Endothelial cell (in vitro differentiated cells): ENCODE results near the gene PER2. TPM values are rescaled to one million over a fixed set of nuclear protein-coding genes. Genes with fewer than 3 reads are reported as not detected.

Experiments
- DNase-seq: peaks from one replicate; pipeline ENCODE4 v3.0.0; 2021; ENCODE audit warnings: low spot score
- H3K27ac Mint-ChIP-seq: one replicate; pipeline ENCODE4 v1.8.0; 2021; ENCODE audit warnings: mixed read lengths, inconsistent platforms; ENCODE audit not compliant: unreplicated experiment
- H3K27me3 Mint-ChIP-seq: one replicate; pipeline ENCODE4 v1.8.0; 2021; ENCODE audit warnings: mild to moderate bottlenecking, moderate library complexity, mixed read lengths, inconsistent platforms; ENCODE audit not compliant: unreplicated experiment
- H3K36me3 Mint-ChIP-seq: one replicate; pipeline ENCODE4 v1.8.0; 2021; ENCODE audit warnings: mild to moderate bottlenecking, low read depth, mixed read lengths, inconsistent platforms; ENCODE audit not compliant: unreplicated experiment
- H3K4me1 Mint-ChIP-seq: one replicate; pipeline ENCODE4 v1.8.0; 2021; ENCODE audit warnings: mild to moderate bottlenecking, mixed read lengths, inconsistent platforms; ENCODE audit not compliant: unreplicated experiment
- H3K4me3 Mint-ChIP-seq: one replicate; pipeline ENCODE4 v1.8.0; 2021; ENCODE audit warnings: mild to moderate bottlenecking, mixed read lengths, inconsistent platforms; ENCODE audit not compliant: unreplicated experiment
- H3K9me3 Mint-ChIP-seq: one replicate; pipeline ENCODE4 v1.8.0; 2021; ENCODE audit warnings: mixed read lengths, inconsistent platforms; ENCODE audit not compliant: unreplicated experiment
- total RNA-seq: library from RNA; stranded (reverse); fragmentation: NEBNext Ultra II Directional; extraction: Animal tissue kit (Norgen Biotek cat#: 25700); gene quantifications from one replicate; pipeline ENCODE4 v1.2.1, GENCODE V29; 2021; ENCODE audit not compliant: unreplicated experiment
- TF ChIP-seq, protein P1 (sequence below): fragments of 200-600 bp; sonication (generic); IDR thresholded peaks from one replicate; pipeline ENCODE4 v1.5.0; 2021; ENCODE audit warnings: antibody characterized with exemption; ENCODE audit not compliant: unreplicated experiment

PER2 gene
- total RNA-seq, 1 donor from 2014 or later, result 5.5 TPM

DNA sequence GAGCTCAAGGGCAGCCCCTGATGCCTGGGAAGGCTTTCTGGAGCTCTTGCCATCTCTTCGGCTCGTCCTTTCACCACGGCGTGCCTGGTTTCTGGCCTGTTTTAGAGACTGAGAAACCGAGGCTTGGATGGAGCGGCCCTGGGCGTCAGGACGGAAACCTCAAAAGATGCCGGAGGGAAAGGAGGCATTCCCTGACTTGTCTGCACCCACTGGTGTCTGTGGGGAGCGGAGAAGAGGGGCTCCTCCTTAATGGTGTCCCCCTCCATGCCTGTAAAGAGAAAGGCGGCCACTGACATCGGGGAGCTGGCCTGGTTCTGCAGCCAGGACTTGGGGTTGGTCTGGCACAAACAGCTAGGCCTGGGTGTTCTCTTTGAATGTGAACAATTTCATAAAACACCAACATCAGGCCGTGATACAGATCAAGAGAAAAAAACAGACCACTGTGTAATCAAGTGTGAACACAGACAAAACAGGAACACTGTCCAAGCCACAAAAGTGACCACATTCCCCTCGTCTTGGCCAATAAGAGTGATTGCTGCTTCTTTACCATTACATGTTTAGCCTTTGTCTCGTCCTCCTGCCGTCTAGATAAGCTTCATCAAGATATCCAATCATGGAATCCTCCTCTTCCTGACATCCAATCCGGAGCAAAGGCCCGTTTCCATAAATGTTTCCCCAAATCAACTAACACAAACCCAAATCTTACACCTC is 84.3 kb downstream of the PER2 start:
- H3K9me3 Mint-ChIP-seq, result no peaks in the 10 kb centered on the region
- no peak for DNase-seq
- TF ChIP-seq, protein P1, sequence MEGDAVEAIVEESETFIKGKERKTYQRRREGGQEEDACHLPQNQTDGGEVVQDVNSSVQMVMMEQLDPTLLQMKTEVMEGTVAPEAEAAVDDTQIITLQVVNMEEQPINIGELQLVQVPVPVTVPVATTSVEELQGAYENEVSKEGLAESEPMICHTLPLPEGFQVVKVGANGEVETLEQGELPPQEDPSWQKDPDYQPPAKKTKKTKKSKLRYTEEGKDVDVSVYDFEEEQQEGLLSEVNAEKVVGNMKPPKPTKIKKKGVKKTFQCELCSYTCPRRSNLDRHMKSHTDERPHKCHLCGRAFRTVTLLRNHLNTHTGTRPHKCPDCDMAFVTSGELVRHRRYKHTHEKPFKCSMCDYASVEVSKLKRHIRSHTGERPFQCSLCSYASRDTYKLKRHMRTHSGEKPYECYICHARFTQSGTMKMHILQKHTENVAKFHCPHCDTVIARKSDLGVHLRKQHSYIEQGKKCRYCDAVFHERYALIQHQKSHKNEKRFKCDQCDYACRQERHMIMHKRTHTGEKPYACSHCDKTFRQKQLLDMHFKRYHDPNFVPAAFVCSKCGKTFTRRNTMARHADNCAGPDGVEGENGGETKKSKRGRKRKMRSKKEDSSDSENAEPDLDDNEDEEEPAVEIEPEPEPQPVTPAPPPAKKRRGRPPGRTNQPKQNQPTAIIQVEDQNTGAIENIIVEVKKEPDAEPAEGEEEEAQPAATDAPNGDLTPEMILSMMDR, result no peak
- H3K4me1 Mint-ChIP-seq, result peaks cover 10% of the 10 kb centered on the region
- peaks cover 5% of the 10 kb centered on the region for H3K27me3 Mint-ChIP-seq
- H3K36me3 Mint-ChIP-seq, result peaks cover 9% of the 10 kb centered on the region
- H3K27ac Mint-ChIP-seq, result peak overlapping the region; percentile 55
- peak overlapping the region; percentile 93 for H3K4me3 Mint-ChIP-seq

DNA sequence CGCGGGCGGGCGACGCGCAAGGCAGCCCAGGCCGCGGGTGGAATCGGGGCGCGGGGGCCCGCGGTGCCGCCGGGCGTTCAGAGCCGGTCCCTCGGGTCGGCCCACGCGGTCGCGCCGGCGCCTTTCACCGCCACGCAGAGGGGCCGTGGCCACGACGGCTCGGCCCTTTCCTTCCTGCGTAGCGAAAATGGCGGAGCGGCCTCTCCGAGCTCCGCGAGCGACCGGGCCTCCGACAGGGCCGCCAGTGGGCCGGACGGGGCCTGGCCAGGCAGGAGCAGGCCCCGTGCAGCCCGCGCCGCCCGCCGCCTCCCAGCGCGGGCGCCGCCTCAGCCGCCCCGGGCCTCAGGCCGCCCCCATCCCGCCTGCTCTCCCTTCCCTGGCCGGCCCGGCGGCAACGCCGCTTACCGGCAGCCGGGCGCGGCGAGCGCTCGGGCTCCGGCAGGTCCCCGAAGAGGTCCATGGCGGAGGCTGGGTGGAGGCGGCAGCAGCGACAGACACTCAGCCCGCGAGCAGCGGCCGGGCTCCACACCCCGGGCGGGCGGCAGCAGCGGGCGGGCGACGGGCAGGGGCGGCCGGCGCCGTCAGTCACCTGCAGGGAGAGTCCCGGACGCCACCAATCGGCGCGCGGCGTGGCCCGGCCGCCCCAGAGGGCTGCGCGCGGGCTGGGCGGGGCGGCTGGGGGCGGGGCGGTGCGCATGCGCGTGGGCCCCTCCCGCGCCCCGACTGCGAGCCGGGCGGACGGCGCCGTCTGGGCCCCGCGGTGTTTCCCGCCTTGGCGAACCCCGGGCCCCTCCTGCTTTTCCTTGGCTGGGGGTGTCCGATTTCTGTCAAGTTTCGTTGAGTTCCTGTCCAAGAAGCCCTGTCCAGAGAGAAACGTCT is 85.1 kb downstream of the PER2 start, which contains the start of gene ILKAP:
ILKAP (minus strand) TSS at position 602 of the 879 bp plus-strand sequence; CDS start at position 460, 142 bp downstream.
- H3K4me3 Mint-ChIP-seq, result peak within 1 kb of the TSS; percentile 94
- DNase-seq, result peak; percentile 91
- peaks cover 5% of the 10 kb centered on the region for H3K27me3 Mint-ChIP-seq
- TF ChIP-seq, protein P1, result no peak
- peak within 1 kb of the TSS; percentile 55 for H3K27ac Mint-ChIP-seq
- peaks cover 9% of the 10 kb centered on the region for H3K36me3 Mint-ChIP-seq
- H3K4me1 Mint-ChIP-seq, result peaks cover 10% of the 10 kb centered on the region
- no peaks in the 10 kb centered on the region for H3K9me3 Mint-ChIP-seq

DNA sequence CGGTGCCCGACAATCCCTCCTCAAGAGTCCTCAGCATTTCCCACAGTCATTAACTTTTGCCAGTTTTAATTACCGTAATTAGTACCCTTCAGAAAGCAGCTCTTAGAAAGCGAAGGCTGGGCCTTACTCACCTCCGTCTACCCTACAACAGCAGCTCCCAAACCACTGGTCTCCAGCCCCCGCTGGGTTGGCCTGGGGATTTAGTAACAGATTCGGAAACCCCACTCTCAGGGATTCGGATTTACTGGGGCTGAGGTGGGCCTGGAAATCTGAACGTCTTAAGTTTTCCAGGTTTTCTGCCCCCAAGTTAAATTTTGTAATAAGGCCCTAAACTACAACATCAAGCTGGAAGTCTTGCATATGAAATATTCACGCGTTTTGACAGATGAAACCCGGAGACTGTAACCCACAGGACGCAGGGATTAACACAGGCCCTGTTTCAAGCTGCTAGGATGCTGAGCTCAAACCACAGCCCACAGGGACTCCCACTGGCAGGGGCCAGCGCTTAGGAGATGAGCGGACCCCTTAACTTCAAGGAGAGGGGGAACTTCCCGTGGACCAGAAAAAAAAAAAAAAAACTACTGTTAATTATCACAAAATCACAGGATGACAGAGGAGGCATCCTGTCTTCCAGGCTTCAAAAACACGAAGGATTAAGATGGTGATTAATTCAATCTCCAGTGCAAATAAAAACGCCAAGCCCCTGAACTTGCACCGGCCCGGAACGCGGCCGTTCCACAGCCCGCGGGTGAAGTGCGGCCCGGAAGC is 85.9 kb downstream of the PER2 start:
- Mint-ChIP-seq H3K36me3 (peaks cover 9% of the 10 kb centered on the region), H3K4me3 (peak overlapping the region; percentile 94), H3K9me3 (no peaks in the 10 kb centered on the region), H3K27ac (no peak overlapping the region), H3K4me1 (peaks cover 10% of the 10 kb centered on the region), H3K27me3 (peaks cover 5% of the 10 kb centered on the region)
- DNase-seq, result no peak
- TF ChIP-seq, protein P1, result no peak

Other genes with a start within 250 kb of the PER2 start
- gene SCLY, start 227.6 kb downstream of the PER2 start, total RNA-seq, result 17.7 TPM
- gene ESPNL, start 188.3 kb downstream of the PER2 start, total RNA-seq, result 0.82 TPM
- not detected for gene KLHL30, start 149.9 kb downstream of the PER2 start, total RNA-seq
- gene ERFE, start 129.6 kb downstream of the PER2 start, total RNA-seq, result 0.41 TPM
- 43.0 TPM for gene ILKAP, start 84.9 kb downstream of the PER2 start, total RNA-seq
- gene HES6, start 48.6 kb downstream of the PER2 start, total RNA-seq, result 5.0 TPM
- 17.1 TPM for gene TRAF3IP1, start 31.9 kb upstream of the PER2 start, total RNA-seq
- gene ASB1, start 138.3 kb upstream of the PER2 start, total RNA-seq, result 8.5 TPM